HG03025 (cell line): ENCODE measurements around the gene SHROOM3.

ENCODE experiments used
- ATAC-seq: cut with Tn5 transposase; IDR thresholded peaks from one replicate; pipeline ENCODE4 v1.9.1; 2021; ENCODE audit warnings: mild to moderate bottlenecking, moderate library complexity; ENCODE audit not compliant: unreplicated experiment, low FRiP score

SHROOM3 gene

GRCh38 chr4:76489686-76490161 lies 54.7 kb downstream of the SHROOM3 start:
- no peak for ATAC-seq

- no peak for ATAC-seq
Observed at GRCh38 chr4:76492055-76492454, 57.0 kb downstream of the SHROOM3 start.

DNA sequence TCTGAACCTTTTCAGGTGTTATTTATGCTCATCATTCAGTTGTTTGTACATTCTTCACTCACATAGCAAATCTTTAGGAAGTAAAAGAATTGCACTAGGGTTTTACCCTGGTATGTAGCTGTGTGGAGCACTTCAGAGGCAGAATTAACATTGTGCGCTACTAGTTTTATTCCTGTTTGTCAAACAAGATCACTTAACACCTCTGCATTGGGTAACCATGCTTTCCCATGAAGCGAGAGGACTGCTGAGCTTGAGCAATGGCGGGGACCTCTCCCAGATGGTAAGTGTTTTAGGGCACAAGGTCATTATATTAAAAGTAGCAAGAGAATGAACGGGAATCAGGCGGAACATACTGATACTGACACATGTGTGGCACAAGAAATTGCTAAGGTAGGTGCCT lies 59.2 kb downstream of the SHROOM3 start:
- no peak for ATAC-seq

- ATAC-seq, result no peak
Observed at GRCh38 chr4:76494871-76495590, 60.0 kb downstream of the SHROOM3 start.

GRCh38 chr4:76498550-76498949 lies 63.5 kb downstream of the SHROOM3 start:
- no peak for ATAC-seq

- peak; percentile 74 for ATAC-seq
Observed at GRCh38 chr4:76499461-76499860, 64.4 kb downstream of the SHROOM3 start.

- no peak for ATAC-seq
Observed at GRCh38 chr4:76502886-76503285, 67.9 kb downstream of the SHROOM3 start.

GRCh38 chr4:76504613-76505465 lies 69.8 kb downstream of the SHROOM3 start:
- ATAC-seq, result no peak

DNA sequence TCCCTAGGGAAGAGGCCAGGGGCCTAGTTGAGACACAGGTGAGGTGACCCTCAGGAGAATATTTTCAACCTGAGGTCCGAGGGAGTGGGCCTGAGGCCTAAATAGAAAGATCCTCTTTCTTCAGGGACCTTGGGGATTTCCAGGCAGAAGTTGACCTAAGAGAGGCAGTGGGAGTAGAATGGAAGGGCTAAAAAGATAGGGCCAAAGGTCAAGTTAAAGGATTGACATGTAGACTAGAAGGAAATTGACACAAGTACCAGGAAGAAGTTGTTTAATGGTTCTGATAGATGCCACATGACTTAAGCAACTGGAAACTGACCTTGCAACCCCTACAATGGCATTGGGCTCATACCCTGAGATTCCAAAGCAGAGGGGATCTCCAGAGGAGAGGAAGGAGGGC lies 76.9 kb downstream of the SHROOM3 start:
- no peak for ATAC-seq

GRCh38 chr4:76513482-76513881 lies 78.5 kb downstream of the SHROOM3 start:
- ATAC-seq, result no peak

DNA sequence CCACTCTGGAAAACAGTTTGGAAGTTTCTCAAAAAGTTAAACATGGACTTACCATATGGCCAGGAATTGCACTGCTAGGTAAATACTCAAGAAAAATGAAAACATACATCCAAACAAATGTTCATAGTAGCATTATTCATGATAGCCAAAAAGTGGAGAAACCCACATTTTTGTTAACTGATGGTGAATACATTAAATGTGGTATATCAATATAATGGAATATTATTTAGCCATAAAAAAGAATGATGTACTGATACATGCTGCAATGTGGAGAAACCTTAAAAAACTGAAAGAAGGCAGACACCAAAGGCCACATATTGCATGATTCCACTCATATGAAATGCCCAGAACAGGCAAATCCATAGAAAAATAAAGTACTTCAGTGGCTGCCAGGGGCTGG lies 79.1 kb downstream of the SHROOM3 start:
- ATAC-seq, result no peak

DNA sequence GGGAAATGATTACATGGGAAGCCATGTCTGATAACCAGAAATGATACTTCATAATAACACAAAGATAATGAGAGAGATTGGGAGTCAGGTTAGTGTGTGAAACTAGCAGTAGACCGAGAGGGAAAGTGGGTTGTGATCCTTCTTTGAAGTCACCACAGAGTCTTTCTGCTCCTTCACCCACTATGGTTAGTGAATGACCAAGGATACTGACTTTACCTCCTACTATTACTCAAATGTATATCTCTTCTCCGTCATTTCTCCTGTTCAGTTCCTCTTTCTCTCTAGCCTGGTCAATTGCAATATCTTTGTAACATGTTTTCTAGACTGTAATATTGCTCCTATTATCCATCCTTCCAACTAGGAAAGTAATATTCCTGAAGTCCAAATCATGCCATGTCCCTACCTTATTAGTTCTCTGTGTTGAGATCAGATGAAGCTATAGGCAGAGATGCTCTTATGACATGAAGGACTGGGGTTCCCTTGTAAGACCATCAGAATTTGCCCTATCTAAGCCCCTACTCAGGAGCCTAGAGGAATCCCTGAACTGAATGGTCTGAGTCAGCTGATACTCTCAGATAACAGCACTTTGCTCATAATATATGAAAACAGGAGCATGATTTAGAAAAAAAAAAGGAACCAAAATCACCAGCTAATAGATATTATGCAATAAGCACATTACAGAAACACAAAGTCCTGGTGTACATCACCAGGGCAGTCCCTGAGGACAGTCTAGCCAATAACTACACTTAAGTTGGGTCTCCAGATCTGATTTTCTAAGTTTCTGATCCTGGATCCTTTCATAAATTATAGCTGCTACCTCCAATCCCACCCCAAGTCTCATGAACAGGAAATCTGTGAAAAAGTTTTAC lies 81.2 kb downstream of the SHROOM3 start:
- ATAC-seq, result peak; percentile 80

DNA sequence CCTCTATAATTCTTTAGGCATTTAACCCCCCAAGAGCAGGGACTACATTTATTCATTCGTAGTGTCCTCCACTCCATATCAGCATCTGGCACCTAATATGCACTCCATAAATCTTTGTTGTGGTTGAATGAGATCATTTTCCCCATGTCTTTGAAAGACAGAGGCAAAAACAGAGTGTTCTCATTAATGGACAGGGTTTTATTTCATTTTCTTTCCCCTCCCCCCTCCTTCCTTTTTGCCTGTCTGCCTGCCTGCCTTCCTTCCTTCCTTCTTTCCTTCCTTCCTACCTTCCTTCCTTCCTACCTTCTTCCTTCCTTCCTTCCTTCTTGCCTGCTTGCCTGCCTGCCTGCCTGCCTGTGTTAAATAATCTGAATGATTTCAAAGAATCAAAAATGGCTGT lies 83.2 kb downstream of the SHROOM3 start:
- ATAC-seq, result no peak

- no peak for ATAC-seq
Observed at GRCh38 chr4:76523593-76523992, 88.6 kb downstream of the SHROOM3 start.

DNA sequence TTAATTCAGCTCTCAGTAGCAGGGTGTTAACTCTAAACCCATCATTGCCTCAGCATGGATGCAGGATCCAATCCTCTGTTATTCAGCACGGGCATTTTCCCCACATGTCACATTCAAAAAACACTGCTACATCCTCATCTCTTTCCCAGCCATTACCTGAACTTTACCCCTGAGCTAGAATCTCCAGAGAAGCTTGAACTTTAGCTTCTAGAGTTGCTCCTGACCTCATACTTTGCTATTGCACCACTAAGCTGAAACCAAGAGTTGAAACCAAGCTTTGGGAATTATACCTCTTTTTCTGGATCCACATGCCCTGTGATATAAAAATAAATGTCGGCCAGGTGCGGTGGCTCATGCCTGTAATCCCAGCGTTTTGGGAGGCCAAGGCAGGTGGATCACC lies 90.7 kb downstream of the SHROOM3 start:
- no peak for ATAC-seq

- ATAC-seq, result no peak
Observed at GRCh38 chr4:76526585-76526990, 91.6 kb downstream of the SHROOM3 start.

GRCh38 chr4:76527666-76528065 lies 92.6 kb downstream of the SHROOM3 start:
- ATAC-seq, result no peak

DNA sequence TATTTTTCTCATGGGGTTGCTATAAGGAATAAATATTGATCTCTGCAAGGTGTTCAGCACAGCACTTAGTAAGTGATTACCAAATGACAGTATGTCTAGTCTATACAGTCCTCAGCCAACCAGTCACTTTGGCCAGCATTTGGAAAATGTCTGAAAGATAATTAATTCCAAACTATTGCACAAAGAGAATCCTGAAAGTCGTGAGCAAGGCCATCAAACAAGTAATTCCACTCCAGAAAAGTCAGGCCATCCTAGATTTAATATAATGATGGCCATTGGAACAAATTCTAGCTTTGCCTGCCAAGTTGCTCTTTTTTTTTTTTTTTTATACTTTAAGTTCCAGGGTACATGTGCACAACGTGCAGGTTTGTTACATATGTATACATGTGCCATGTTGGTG lies 96.6 kb downstream of the SHROOM3 start:
- ATAC-seq, result no peak

- no peak for ATAC-seq
Observed at GRCh38 chr4:76532805-76533204, 97.8 kb downstream of the SHROOM3 start.

DNA sequence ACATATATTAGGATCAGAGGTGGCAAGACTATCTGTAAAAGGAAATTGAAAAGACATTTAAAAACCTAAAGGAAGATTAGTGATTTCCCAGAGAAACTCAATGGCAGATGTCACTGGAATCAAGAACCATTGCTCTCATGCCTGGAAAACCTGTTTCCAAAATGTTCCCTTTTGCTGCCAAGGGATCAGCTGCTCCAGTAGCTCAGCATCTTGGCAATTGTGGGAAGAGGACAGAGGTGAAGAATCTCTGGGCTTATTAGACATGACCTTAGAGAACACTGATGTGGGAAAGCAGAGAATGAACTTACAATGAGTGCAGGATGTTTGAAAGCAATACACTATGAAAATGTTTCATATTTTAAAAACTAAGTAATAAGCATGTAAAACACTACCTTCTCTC lies 98.3 kb downstream of the SHROOM3 start:
- ATAC-seq, result no peak
